Activated effector memory CD4-positive, alpha-beta T cell treated with anti-CD3 and anti-CD28 coated beads, Interleukin-2, amount 50 U/mL, for 16 hours (primary cell): ENCODE measurements around the gene BTRC.

ENCODE experiments used
- DNase-seq: peaks from one replicate; pipeline ENCODE4 v3.0.0-alpha.2; 2020

Gene BTRC

GRCh38 chr10:101569622-101570427 lies 215.9 kb downstream of the BTRC start:
- peak; percentile 92 for DNase-seq

- peak; percentile 57 for DNase-seq
Measured at GRCh38 chr10:101570428-101571270, 216.7 kb downstream of the BTRC start.

- peak; percentile 50 for DNase-seq
Measured at GRCh38 chr10:101571271-101571925, 217.4 kb downstream of the BTRC start.

GRCh38 chr10:101572126-101572525 lies 218.2 kb downstream of the BTRC start:
- DNase-seq = no peak

GRCh38 chr10:101572785-101573184 lies 218.8 kb downstream of the BTRC start:
- no peak for DNase-seq

GRCh38 chr10:101573885-101574753 lies 220.2 kb downstream of the BTRC start:
- no peak for DNase-seq

GRCh38 chr10:101575091-101575490 lies 221.1 kb downstream of the BTRC start:
- no peak for DNase-seq

- no peak for DNase-seq
Measured at GRCh38 chr10:101575580-101576210, 221.7 kb downstream of the BTRC start.

- no peak for DNase-seq
Measured at GRCh38 chr10:101576211-101576863, 222.4 kb downstream of the BTRC start.

GRCh38 chr10:101577121-101577871 lies 223.3 kb downstream of the BTRC start:
- no peak for DNase-seq

- no peak for DNase-seq
Measured at GRCh38 chr10:101578192-101578591, 224.2 kb downstream of the BTRC start.

GRCh38 chr10:101578803-101579515 lies 225.0 kb downstream of the BTRC start:
- DNase-seq = no peak

- no peak for DNase-seq
Measured at GRCh38 chr10:101579516-101579870, 225.5 kb downstream of the BTRC start.

- DNase-seq = no peak
Measured at GRCh38 chr10:101580486-101581399, 226.8 kb downstream of the BTRC start.

GRCh38 chr10:101585841-101586240 lies 231.9 kb downstream of the BTRC start:
- DNase-seq = no peak

GRCh38 chr10:101587725-101588653 lies 234.0 kb downstream of the BTRC start, which contains the start of the genes DPCD and POLL:
Gene DPCD (plus strand): TSS chr10:101588321. CDS start chr10:101588337, 16 bp downstream.
Gene POLL (minus strand): TSS chr10:101588257. CDS start chr10:101587360, 897 bp downstream.
- DNase-seq = peak; percentile 95

- DNase-seq = no peak
Measured at GRCh38 chr10:101588879-101589278, 234.9 kb downstream of the BTRC start.
